Erythroblast (primary cell): ENCODE measurements around the gene NEUROG1.

Source experiments
- GATA1 ChIP-seq: IDR thresholded peaks from 2 replicates; pipeline ENCODE4 v1.6.1; 2011; ENCODE audit warnings: low read depth, mild to moderate bottlenecking, control low read depth, low read length, moderate library complexity
- POLR2A ChIP-seq: IDR thresholded peaks from 2 replicates; pipeline ENCODE4 v1.6.1; 2011; ENCODE audit warnings: mild to moderate bottlenecking, low read length

- no peak for TF ChIP-seq POLR2A
- no peak for TF ChIP-seq GATA1
These were observed 37.1 kb downstream of the NEUROG1 start for GRCh38 chr5:135498637-135498995.
